Measurements from ENCODE around the gene PHF21B. TPM values are rescaled to one million over a fixed set of nuclear protein-coding genes. Genes with fewer than 3 reads are reported as not detected.

PHF21B gene
- total RNA-seq, 1 donor, result not detected

DNA sequence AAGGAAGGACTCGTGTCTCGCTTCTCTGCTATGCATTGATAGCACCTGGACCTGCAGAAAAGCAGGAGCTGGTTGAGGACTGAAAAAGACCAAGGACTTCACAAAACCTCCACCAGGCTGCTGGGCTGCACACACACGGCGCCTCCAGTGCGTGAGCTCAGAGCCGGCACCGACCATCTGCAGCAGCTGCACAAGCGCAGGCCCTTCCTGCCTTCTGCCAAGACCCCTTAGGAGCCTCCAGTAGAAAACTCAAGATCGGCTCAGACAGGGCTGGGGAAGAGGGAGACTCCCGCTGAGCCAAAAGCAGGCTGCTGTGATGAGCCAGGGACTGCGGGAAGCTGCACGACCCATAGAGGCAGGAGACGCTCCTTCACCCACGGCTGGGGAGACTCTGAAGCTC is 70.9 kb downstream of the PHF21B start:
- Histone ChIP-seq H4K20me1 (ENCODE audit: insufficient read depth, low read length) (no peaks in the 10 kb centered on the region), H2AFZ (ENCODE audit: low read length) (no peak overlapping the region), H3K4me3 (ENCODE audit: insufficient read depth, low read length) (no peak overlapping the region), H3K9me3 (ENCODE audit: low read depth, low read length) (no peaks in the 10 kb centered on the region), H3K27ac (ENCODE audit: low read depth, low read length) (no peak overlapping the region), H3K79me2 (ENCODE audit: insufficient read depth, low read length) (no peaks in the 10 kb centered on the region), H3K27me3 (ENCODE audit: insufficient read depth, low read length) (no peaks in the 10 kb centered on the region), H3K36me3 (ENCODE audit: insufficient read depth, low read length) (no peaks in the 10 kb centered on the region), H3K4me1 (ENCODE audit: insufficient read depth, low read length) (no peaks in the 10 kb centered on the region), H3K4me2 (ENCODE audit: insufficient read depth, low read length) (no peak overlapping the region)
- TF ChIP-seq, protein P1, sequence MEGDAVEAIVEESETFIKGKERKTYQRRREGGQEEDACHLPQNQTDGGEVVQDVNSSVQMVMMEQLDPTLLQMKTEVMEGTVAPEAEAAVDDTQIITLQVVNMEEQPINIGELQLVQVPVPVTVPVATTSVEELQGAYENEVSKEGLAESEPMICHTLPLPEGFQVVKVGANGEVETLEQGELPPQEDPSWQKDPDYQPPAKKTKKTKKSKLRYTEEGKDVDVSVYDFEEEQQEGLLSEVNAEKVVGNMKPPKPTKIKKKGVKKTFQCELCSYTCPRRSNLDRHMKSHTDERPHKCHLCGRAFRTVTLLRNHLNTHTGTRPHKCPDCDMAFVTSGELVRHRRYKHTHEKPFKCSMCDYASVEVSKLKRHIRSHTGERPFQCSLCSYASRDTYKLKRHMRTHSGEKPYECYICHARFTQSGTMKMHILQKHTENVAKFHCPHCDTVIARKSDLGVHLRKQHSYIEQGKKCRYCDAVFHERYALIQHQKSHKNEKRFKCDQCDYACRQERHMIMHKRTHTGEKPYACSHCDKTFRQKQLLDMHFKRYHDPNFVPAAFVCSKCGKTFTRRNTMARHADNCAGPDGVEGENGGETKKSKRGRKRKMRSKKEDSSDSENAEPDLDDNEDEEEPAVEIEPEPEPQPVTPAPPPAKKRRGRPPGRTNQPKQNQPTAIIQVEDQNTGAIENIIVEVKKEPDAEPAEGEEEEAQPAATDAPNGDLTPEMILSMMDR (IDR thresholded peaks at IDR 0.05; ENCODE audit: extremely low read depth, low read depth, low read length), result no peak
- no peak for DNase-seq (ENCODE audit: insufficient read length, low spot score, missing footprints)

DNA sequence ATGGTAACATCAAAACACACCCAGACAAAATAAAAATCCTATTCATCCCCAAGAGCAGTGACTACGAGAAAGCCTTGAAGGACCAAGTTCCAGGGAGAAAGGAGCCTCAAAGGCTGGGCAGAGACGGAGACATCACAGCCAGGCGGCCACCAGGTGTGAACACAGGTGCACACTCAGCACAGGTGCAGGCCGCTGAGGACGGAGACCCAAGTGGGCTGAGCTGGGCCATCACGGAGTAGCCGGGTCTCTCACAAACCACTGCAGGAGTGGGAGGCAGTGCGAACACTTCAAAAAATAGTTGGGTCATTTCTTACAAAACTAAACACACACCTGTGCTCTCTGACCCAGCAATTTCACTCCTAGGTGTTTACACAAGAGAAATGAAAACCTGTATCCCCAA is 72.6 kb downstream of the PHF21B start:
- Histone ChIP-seq H4K20me1 (ENCODE audit: insufficient read depth, low read length) (no peaks in the 10 kb centered on the region), H3K4me2 (ENCODE audit: insufficient read depth, low read length) (no peak overlapping the region), H3K9me3 (ENCODE audit: low read depth, low read length) (no peaks in the 10 kb centered on the region), H3K4me1 (ENCODE audit: insufficient read depth, low read length) (no peaks in the 10 kb centered on the region), H3K27me3 (ENCODE audit: insufficient read depth, low read length) (no peaks in the 10 kb centered on the region), H3K36me3 (ENCODE audit: insufficient read depth, low read length) (no peaks in the 10 kb centered on the region), H2AFZ (ENCODE audit: low read length) (no peak overlapping the region), H3K79me2 (ENCODE audit: insufficient read depth, low read length) (no peaks in the 10 kb centered on the region), H3K4me3 (ENCODE audit: insufficient read depth, low read length) (no peak overlapping the region), H3K27ac (ENCODE audit: low read depth, low read length) (no peak overlapping the region)
- no peak for DNase-seq (ENCODE audit: insufficient read length, low spot score, missing footprints)
- TF ChIP-seq, protein P1 (IDR thresholded peaks at IDR 0.05; ENCODE audit: extremely low read depth, low read depth, low read length), result no peak

DNA sequence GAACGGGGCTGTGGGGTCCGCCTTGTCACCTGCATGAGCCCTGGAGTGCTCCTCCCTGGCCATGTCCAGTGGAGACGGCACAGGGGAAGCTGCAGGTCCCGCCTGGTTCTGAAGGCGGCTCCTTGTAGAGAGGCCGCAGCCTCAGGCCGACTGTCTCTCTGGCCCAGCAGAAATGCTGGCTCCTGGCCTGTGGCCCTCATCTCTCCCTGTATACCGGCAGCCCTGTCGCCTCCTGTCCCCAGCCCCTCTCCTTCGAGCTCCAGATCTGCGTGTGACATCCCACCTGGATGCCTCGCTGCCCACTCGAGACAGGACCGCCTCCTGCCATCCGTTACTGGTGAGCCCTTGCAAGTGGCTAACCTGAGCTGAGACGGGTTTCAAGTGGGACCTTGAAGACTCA is 73.6 kb downstream of the PHF21B start:
- TF ChIP-seq, protein P1 (IDR thresholded peaks at IDR 0.05; ENCODE audit: extremely low read depth, low read depth, low read length), result no peak
- no peaks in the 10 kb centered on the region for H3K79me2 ChIP-seq (ENCODE audit: insufficient read depth, low read length)
- H3K27ac ChIP-seq (ENCODE audit: low read depth, low read length), result no peak overlapping the region
- no peak overlapping the region for H3K4me3 ChIP-seq (ENCODE audit: insufficient read depth, low read length)
- no peak overlapping the region for H2AFZ ChIP-seq (ENCODE audit: low read length)
- H4K20me1 ChIP-seq (ENCODE audit: insufficient read depth, low read length), result no peaks in the 10 kb centered on the region
- H3K27me3 ChIP-seq (ENCODE audit: insufficient read depth, low read length), result peaks cover 4% of the 10 kb centered on the region
- no peaks in the 10 kb centered on the region for H3K4me1 ChIP-seq (ENCODE audit: insufficient read depth, low read length)
- H3K9me3 ChIP-seq (ENCODE audit: low read depth, low read length), result no peaks in the 10 kb centered on the region
- H3K4me2 ChIP-seq (ENCODE audit: insufficient read depth, low read length), result no peak overlapping the region
- no peaks in the 10 kb centered on the region for H3K36me3 ChIP-seq (ENCODE audit: insufficient read depth, low read length)
- no peak for DNase-seq (ENCODE audit: insufficient read length, low spot score, missing footprints)

DNA sequence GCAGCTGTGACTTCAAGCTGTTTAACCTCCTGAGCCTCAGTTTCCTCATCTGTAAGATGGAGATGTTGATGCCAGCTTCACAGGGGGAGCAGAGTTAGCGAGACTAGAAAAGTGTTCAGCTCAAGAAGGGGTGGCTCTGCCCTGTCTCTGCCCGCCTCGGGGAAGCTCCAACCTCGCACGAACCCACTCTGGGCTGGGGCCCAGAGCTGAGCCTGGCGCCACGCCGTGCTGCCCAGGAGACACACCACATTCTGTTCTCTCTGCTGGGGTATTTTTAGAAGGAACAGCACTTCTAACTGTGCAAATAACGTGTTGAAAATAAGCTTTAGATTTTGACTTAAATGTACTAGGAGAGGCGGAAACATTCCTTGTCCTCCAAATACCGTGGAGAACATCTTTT is 74.1 kb downstream of the PHF21B start:
- Histone ChIP-seq H3K79me2 (ENCODE audit: insufficient read depth, low read length) (no peaks in the 10 kb centered on the region), H3K4me1 (ENCODE audit: insufficient read depth, low read length) (no peaks in the 10 kb centered on the region), H3K27ac (ENCODE audit: low read depth, low read length) (no peak overlapping the region), H4K20me1 (ENCODE audit: insufficient read depth, low read length) (no peaks in the 10 kb centered on the region), H3K36me3 (ENCODE audit: insufficient read depth, low read length) (no peaks in the 10 kb centered on the region), H3K9me3 (ENCODE audit: low read depth, low read length) (no peaks in the 10 kb centered on the region), H3K4me2 (ENCODE audit: insufficient read depth, low read length) (no peak overlapping the region), H2AFZ (ENCODE audit: low read length) (no peak overlapping the region), H3K4me3 (ENCODE audit: insufficient read depth, low read length) (no peak overlapping the region), H3K27me3 (ENCODE audit: insufficient read depth, low read length) (peaks cover 4% of the 10 kb centered on the region)
- TF ChIP-seq, protein P1 (IDR thresholded peaks at IDR 0.05; ENCODE audit: extremely low read depth, low read depth, low read length), result no peak
- DNase-seq (ENCODE audit: insufficient read length, low spot score, missing footprints), result no peak
